Loucy (cell line): ENCODE results near the gene FCER2.
A peak's percentile ranks its signal among the peaks of the same experiment; 100 is the strongest.

ENCODE experiments used
- EZH2phosphoT487 ChIP-seq: fragments of 200-600 bp; IDR thresholded peaks from 2 replicates; pipeline ENCODE4 v1.6.1; 2018; ENCODE audit warnings: antibody characterized with exemption, mild to moderate bottlenecking, moderate library complexity, borderline replicate concordance
- TF ChIP-seq, protein P1 (sequence below): fragments of 200-600 bp; sonication (generic); conservative IDR thresholded peaks from 2 replicates; pipeline ENCODE4 v1.5.1; 2014; ENCODE audit warnings: mild to moderate bottlenecking, antibody characterized with exemption, low read length

DNA sequence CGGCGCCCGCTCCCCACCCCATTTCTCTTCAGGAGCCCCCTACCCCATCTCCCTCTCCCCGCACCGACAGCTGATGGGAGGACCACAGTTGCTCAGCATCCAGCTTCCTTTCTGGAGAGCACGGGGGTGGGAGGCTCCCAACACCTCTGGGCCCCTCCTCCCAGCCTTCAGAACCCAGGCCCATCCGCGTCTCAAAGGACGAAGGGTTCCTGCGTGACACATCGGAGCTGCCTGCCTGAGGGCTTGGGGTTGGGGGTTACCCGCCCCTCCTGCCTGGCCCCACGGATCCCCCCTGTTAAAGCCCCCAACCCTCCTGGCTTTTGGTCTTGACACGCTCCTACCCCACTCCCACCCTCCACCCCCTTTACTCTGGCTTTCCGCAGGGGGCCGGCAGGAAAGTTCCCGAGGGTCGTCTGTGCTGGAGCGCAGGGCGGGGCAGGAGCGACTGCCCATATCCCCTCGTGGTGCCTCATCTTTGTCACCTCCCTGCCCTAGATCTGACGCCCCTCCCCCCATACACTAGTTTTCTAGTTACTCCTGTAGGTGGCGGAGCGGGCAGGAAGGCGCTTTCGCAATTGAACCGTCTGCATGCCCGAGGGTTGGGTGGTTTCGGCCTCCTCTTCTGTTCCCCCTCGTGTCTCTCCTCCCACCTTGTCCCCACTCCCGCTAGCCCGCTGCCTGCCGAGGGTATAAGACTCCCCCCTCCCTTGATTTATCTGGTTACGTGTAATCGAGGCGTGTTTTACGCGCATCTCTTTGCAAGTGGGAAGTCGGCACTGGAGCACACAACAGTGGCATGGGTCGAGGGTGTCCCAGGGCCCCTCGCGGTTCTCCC, 20.4 kb downstream of the FCER2 start:
- TF ChIP-seq, protein P1, sequence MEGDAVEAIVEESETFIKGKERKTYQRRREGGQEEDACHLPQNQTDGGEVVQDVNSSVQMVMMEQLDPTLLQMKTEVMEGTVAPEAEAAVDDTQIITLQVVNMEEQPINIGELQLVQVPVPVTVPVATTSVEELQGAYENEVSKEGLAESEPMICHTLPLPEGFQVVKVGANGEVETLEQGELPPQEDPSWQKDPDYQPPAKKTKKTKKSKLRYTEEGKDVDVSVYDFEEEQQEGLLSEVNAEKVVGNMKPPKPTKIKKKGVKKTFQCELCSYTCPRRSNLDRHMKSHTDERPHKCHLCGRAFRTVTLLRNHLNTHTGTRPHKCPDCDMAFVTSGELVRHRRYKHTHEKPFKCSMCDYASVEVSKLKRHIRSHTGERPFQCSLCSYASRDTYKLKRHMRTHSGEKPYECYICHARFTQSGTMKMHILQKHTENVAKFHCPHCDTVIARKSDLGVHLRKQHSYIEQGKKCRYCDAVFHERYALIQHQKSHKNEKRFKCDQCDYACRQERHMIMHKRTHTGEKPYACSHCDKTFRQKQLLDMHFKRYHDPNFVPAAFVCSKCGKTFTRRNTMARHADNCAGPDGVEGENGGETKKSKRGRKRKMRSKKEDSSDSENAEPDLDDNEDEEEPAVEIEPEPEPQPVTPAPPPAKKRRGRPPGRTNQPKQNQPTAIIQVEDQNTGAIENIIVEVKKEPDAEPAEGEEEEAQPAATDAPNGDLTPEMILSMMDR, result peak; percentile 66
- no peak for TF ChIP-seq EZH2phosphoT487
